ENCODE measurements around the gene MATN4.

DNA sequence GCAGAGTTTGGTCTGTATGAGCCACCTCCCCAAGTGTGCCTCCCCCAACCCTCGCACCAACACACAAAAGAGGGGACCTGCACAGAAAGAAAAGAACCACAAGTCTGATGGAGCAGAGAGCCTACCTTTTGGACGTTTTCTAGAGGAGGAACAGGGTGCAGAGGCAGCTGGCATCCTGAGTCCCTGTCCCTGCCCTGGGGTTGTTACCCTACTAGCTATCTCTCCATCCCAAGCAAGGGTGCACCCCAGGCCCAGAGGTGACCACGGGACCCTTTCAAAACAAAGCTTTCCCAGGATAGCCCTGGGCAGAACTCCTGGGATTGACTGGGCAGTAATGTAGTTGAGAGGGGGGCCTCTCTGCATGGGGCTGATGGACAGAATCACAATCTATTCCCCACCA, 9.7 kb upstream of the MATN4 start:
- no peak for TF ChIP-seq CTCF (IDR thresholded peaks at IDR 0.05)
- TF ChIP-seq EZH2 (IDR thresholded peaks at IDR 0.05; ENCODE audit: borderline replicate concordance, insufficient read depth, low read depth, low read length, poor library complexity, severe bottlenecking): no peak
